DMS153 treated with DMSO at 0.1 percent for 48 hours (cell line): ENCODE measurements around the gene QRFP.
"Not testable (repeated sequence)": the region's sequence is repeated elsewhere in the genome, so short reads cannot be mapped to it uniquely, and the experiment has no call there.

Source experiments
- DNase-seq: peaks from one replicate; lab custom pipeline; 2025; ENCODE audit not compliant: unreplicated experiment; lab: John Stamatoyannopoulos, UW

Gene QRFP

DNA sequence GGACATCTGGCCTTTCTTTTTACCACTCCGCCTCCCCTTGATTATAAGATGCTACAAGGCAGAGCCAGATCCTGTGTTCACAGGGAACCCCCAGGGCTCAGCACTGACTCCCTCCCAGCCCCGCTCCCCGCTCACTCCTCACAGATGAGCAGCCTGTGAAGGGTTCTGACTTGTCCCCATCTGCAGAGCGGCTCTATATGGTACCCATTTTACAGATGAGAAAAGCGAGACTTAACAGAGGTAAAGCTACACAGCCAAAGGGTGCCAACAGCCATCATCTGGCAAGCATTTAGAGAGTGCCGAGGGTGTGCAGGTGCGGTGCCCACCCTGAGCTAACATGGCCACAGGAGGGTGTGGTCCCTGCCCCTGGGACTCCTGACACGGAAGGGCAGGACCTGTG lies 23.6 kb upstream of the QRFP start:
- DNase-seq = no peak

DNA sequence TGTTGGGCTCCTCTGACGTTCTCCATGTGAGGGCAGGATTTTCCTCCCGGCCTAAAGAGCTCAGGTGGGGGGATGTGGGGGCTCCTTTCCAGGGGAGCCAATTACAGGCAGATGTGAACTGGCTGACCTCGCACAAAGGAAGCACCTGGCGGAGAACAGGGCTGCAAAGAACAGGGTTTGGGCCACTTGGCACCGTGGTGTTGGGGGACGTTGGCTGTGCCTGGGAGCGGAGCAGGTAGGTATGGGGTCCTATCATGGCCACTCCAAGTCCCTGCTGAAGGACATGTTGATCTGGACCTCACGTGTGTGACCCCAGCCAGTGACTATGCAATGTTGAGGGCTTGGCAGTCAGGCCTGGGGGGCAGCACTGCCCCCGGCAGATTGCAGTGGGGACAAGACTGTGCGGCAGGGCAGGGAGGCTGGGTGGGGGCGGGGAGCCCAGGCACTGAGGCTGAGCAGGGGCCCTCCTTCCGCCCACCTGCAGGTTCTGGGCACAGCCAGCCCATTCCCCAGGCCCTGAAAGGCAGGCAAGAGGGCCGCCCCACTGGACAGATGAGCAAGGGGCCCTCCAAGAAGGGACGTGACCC lies 23.0 kb upstream of the QRFP start:
- DNase-seq = no peak

DNA sequence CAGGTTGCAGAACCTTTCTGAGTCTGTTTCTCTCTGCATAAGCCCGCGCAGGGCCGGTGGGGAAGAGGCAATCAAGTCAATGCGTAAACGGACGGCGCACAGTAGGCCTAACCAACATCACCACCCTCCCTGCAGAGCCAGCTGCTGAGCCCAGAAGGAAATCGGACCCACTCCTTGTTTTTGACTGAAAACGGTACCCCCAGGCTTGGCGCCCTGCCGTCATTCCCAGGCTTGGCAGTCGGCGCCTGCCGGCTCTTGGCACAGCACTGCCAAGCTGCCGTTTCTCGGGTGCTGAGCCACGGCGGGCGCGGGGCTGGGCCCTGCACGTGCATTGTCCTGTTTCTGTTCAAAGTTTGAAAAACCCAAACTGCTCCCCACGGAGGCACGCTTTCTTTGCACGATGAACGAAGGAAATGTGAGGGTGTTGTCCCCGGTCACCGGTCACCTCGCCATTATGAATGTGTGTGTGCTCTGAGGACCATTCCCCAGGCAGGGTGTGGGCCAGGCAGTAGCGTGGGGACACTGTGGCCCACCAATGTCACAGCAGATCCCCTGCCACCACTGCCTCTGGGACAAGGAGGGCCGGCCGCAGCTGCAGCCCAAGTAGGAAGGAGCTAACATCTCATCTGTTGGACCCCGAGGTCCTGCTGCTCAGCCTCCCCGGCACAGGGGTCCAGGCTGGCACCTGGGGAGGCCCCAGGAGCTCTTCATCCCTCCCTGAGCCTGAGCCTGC lies 22.4 kb upstream of the QRFP start:
- no peak for DNase-seq

DNA sequence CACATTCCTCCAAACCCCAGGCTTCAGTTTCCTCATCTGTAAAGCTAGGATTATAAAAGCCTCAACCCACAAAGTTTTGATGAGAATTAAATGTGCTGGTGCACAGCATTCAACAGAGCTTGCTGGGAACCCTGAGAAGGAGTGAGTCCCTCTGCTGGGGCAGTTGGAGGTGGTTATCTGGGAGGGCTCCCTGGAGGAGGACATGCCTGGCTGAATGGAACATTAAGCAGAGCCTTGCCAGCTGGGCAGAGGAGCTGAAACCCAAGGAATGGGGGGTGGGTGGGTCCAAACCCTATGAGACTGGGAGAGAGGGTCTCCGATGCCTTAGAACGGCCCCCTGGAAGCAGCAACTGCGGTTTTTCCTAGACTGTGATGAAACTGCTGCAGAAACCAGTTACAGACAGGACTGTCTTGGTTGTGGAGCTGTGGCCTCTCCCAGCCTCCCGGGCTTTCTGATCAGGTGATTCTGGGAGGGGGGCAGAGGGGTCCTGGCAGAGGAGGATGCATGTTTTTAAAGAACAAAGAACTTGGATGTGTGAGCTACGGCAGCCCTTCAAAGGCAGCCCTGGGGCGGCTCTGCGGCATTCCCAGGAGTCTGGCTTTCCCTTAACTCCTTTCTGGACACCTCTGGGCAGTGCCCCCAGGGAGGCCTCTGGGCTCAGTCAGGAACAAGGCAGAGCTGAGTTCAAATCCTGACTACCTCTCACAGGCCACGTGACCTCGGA lies 21.7 kb upstream of the QRFP start:
- DNase-seq = no peak

DNA sequence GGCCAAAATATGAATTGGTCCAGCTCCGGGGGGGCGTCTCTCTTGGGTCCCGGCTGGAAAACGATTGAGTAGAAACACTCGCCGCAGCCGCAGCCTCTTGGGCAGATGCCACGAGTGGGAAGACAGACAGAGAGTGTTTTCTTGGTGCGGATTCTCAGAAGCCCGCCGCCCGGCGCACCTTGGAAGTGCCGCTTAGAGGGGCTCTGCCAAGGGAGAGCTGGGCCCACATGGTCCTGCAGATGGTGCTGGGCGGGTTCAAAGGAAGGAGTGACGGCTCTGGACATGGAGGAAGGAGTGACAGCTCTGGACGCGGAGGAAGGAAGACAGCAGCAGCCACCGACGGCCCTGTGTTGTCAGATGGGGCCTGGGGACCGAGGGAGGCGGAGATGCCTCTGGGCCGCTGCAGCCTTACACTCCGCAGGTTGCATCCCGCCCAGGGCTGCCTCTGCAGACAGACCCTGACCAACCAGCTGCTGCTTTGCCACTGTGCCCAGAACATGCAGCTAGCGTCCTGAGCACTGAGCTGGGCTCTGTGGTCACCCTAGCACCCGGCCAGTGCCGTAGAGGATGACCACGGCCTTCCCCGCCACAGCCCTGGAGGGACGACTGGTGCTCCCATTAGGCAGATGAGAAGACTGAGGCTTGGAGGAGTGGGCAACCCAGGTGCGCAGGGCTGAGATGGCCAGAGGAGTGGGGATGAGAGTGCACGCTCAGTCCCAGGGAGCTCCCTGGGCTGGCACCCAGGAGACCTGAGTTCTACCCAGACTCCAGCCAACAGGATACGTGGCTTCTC lies 20.8 kb upstream of the QRFP start:
- no peak for DNase-seq

DNA sequence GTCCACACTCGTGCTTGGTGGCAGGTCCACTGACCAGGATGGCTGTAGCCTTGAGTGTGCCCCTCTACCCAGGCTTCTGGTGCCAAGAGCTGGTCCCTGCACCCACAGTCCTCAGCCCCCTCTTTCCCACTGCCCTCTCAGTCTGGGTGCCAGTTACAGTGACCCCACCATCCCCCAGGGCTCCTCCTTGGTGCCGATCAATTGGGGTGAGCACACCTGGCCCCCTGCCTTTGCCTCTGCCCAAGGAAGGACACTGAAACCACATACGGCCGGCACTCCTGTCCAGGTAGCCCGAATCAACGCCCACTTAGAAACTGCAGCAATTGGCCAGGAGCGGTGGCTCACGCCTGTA lies 18.5 kb upstream of the QRFP start:
- DNase-seq = no peak

DNA sequence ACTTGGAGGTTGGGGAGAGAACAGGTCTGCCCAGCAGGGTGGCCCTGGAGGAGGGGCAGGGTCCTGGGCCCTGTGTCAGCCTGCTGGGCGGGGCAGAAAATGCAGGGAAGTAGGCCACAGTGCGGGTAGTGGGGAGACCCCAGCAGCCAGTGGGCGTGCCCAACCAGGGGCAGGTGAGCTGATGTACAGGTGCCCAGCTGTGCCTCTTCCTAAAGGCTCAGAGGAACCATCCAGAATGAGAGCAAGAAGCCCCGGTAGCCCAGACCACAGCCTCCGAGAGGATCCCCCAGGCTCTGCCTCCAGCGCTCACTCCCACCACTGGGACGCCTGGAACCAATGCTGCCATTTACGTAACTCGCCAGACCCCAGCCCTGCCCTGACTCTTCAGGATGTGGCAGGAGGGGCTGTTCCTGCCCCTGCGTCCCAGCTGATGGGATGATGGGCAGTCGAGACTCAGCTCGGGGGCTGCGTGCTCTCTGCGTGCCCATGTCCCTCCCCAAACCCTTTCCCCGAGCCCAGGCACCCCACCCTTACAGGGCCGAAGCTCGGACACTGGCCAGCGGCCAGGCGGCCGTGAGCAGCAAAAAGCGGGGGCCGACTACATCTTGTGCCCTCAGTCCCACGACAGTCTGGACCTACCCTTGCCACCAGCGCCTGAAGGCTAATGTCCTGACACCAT lies 17.9 kb upstream of the QRFP start:
- no peak for DNase-seq

DNA sequence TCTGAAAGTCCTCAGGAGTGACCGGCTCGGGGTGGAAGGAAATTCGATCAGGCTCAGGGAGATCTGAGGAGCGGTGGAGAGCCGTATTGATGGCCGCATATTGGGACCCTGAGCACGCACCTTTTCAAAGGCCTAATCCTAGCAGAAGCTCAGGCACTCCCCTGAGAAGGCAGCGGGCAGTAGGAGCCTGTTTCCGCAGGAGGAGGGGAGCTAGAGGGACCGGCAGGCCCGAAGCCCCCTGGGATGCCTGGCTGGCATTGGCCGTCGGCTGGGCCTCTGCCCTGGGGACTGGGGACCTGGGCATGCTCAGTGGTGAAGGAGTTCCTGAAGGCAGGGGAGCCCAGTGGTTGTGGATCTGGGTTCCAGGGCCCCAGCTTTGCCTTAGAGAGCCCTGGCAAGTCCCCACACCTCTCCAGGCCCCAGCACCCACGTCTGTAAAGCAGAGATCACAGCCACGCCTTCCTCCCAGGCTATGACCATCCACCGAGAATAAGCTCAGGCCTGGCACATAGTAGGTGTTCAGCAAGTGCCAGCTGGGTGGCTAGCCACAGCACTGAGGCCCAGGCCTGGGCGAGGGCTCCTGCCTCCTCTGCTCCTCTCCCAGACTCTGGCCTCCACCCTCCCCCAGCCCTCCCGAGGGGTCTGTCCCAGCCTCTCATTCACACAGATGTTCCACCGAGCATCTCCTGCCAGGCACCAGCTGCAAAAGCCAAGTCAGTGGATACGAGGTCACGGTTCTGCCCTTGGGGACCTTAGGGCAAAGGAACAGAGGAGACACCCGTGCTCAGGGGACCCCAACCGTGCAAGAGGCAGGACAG lies 17.2 kb upstream of the QRFP start:
- DNase-seq = no peak

DNA sequence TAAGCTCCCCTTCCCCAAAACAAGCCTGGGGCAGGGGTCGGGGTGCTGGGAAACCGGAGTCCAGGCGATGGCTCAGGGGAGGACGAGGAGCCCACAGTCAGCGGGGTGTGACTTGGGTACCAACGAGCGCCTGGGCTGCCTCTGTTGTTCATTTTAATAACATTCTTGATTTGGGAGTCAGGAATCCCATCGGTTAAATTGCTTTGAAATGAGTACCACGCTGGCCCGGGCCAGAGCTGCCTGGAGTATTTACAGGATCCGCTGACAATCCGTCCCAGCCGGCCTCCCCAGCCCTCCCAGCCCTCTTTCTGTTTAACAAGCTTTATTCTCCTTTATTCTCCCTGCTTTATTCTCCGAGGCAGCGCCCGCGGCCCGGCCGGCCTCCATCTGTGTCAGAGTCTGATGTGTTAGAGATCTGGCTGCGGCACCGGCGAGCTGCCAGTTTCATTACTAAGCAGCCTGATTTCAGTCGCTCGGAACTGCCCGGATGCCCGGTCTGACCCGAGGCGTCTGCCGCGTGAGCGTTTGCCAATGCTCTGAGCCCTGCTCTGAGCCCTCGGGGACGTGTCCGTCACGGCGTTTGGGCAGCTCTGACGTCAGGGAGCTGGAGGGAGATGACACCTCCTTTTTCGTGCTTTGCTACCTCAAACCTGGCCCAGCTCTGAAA lies 16.5 kb upstream of the QRFP start:
- no peak for DNase-seq

DNA sequence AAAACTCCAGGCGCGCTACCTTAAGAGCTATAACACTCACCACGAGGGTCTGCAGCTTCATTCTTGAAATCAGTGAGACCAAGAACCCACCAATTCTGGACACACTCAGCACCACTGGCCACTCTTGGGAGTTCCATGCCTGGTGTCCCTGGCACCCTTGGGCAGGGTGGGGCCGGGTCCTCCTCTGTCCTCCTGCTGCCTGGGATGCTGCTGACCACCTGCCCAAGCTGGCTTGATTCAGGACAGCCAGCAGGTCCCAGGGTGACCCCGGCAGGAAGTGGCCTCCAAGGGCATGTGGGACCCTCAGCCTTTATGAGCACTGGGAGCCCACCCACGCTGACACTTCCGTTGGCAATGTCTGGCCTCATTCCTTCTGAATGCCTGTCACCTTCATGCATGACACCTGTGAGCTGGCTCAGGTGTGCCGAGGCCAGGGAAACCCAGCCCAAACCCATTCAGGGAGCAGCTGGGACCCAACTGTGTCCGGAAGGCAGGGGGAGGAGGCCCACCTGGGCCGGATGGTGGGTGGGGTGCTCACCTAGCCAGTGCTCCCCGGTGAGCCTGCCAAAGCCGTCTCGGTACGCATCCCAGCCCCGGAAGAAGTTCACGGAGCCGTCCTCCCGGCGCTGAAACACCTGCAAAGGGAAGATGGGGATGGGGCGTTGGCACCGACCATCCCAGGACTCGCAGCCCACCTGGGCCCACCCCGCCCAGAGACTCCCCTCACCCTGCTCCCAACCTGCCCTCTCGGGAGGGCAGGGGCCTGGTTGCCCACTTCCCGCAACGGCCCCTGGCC lies 14.8 kb upstream of the QRFP start:
- DNase-seq = no peak

DNA sequence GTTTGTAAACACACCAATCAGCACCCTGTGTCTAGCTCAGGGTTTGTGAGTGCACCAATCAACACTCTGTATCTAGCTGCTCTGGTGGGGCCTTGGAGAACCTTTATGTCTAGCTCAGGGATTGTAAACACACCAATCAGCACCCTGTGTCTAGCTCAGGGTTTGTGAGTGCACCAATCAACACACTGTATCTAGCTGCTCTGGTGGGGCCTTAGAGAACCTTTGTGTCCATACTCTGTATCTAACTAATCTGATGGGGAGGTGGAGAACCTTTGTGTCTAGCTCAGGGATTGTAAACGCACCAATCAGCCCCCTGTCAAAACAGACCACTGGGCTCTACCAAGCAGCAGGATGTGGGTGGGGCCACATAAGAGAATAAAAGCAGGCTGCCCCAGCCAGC lies 14.1 kb upstream of the QRFP start:
- not testable (repeated sequence) for DNase-seq

DNA sequence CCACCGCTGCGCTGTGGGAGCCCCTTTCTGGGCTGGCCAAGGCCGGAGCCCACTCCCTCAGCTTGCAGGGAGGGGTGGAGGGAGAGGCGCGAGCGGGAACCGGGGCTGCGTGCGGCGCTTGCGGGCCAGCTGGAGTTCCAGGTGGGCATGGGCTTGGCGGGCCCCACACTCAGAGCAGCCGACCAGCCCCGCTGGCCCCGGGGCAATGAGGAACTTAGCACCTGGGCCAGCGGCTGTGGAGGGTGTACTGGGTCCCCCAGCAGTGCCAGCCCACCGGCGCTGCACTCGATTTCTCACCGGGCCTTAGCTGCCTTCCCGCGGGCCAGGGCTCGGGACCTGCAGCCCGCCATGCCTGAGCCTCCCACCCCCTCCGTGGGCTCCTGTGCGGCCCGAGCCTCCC lies 13.4 kb upstream of the QRFP start:
- not testable (repeated sequence) for DNase-seq

DNA sequence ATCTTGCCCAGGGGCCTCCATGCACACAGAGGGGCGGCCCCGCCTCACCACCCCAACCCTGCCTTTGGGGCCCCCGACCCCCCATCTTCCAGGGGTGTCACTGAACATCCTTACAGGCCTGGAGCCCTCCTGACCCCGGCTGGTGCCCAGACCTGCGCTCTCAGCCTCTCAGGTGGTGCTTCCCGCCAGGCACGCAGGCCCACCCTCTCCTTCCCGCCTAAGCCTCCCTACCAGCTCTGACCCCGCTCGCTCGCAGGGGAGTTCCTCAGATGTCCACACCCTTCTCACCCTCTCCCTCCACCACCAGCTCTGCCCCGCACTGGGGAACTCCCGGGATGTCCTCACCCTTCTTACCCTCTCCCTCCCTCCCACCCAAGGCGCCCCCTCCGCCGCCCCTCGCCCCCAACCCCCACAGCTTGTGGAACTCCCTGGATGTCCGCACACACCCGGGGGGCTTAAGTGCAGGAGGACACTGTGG lies 12.3 kb upstream of the QRFP start:
- no peak for DNase-seq

DNA sequence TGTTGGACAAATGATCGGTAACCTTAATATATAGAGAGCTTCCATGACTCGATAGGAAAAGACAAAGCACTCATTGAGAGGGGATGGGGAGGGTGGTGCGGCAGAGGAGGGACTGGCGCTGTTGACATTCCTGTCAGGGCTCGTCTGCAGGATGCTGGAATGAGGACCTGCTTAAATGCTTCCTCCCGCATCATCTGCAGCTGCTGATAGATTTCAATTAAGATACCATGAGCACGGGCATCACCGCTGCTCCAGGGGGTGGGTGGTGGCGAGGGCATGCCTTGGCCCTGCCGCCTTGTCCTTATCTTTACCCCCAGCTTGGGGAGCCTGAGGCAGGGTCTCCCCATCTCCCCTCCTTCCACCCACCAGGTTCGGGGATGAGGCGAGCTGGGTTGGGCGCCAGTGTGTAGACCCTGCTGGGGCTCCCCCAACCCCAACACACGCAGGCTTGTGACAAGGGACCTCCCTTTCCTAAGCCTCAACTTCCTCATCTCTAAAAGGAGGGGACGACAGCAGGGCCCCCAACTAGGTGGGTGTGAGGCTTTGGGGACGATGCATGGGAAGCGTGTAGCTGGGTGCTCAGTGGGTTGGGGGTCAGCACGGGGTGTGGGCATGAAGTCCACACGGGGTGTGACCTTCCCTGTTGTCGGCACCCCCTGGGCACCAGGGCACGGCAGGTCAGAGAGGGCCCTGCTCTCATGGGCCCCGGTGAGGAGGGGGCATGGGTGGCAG lies 11.7 kb upstream of the QRFP start:
- DNase-seq = no peak

DNA sequence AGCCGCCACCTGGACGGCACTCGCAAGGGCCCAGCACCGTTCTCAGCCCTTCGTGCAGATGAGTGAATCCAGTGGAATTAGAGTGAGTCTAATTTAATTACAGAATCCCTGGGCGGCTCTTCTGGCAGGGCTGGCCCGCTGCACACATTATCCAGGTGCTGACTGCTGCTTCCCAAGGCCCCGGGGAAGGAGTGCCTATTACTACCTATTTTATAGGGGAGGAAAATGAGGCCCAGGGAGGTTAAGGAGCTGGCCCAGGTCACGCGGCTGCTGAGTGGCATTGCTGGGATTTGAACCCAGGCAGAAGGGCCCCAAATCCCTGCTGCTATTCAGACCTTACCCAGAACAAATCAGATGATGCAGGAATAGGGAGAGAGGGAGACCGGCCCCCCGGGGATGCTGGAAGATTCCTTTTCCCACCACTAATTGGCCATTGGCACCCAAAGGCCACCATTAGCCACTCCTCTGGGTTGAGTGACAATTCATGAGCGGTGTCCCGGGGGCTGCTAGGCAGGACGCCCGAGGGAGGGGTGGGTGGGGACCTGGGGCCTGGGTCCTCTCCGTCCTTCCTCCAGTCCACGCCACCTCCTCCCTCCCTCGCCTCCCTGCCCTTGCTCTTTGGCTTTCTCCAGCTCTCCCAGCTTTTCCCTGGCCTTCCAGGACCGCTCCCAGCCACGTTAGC lies 10.3 kb upstream of the QRFP start:
- DNase-seq = no peak

DNA sequence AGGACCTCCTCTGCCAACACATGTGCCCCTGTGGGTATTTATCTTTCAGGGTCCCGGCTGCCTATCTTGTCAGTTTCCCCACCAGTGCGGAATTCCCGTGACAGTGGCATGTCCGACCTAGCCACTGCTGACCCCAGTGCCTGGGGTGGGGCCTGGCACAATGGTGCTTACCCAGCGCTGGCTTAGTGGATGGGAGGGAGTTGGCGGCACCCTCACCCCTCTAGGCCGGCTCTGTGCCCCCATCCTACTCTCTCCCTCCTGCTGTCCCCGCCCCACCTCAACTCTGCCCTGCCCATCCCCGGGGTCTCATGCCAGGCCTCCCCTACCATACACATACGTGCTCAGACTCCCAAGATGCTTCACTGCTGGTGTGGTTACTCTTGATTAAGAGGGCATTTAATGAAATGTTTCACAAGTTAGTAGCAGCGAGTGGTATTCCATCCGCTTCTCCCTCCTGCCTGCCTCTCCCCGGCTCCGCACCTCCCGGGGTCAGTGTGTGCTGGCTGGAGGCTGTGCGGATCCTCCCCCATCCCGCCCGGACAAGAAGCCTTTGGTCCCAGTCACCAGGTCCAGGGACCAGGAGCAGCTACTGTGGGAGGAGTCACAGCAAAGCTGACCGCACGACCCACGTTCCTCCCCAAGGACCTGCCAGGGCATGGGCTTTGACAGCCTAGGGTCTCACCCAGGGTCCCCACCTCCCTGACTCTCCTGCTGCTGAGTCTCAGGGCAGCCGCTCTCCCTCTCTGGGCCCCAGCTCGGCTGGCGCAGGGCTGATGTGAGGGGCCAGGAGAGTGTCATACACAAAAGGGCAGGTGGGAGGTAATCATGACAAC lies 9.5 kb upstream of the QRFP start:
- no peak for DNase-seq
